ENCODE measurements around the gene CCR7. TPM values are rescaled to one million over a fixed set of nuclear protein-coding genes. Genes with fewer than 3 reads are reported as not detected.

CCR7 gene
- polyA plus RNA-seq, 3 donors = 0.56 to 2.8 (median 1.7) TPM

- WGBS, 3 donors = 43 to 66% (median 53%) methylated on average over 17 to 18 of the region's 18 CpGs
- peak overlapping the region; percentile 96 for H3K27ac ChIP-seq (ENCODE audit: low read depth, low read length)
These were observed 23.3 kb downstream of the CCR7 start for GRCh38 chr17:40541873-40542557.

- 71 to 85% (median 75%) methylated on average over 20 of the region's 20 CpGs for WGBS, 3 donors
- H3K27ac ChIP-seq (ENCODE audit: low read depth, low read length) = peak overlapping the region; percentile 96
These were observed 24.0 kb downstream of the CCR7 start for GRCh38 chr17:40541060-40541872.

- WGBS, 3 donors = 83 to 87% (median 85%) methylated on average over 8 of the region's 8 CpGs
- H3K27ac ChIP-seq (ENCODE audit: low read depth, low read length) = no peak overlapping the region
These were observed 24.8 kb downstream of the CCR7 start for GRCh38 chr17:40540448-40540847.

GRCh38 chr17:40539711-40540411, 25.4 kb downstream of the CCR7 start:
- whole genome bisulfite sequencing, 3 donors = 82 to 91% (median 89%) methylated on average over 9 of the region's 9 CpGs
- no peak overlapping the region for H3K27ac ChIP-seq (ENCODE audit: low read depth, low read length)

GRCh38 chr17:40538936-40539705, 26.2 kb downstream of the CCR7 start:
- peak overlapping the region; percentile 51 for H3K27ac ChIP-seq (ENCODE audit: low read depth, low read length)
- WGBS, 3 donors = 78 to 84% (median 78%) methylated on average over 6 of the region's 6 CpGs

GRCh38 chr17:40538019-40538935, 27.0 kb downstream of the CCR7 start:
- whole genome bisulfite sequencing, 3 donors = 50 to 80% (median 71%) methylated on average over 15 of the region's 15 CpGs
- H3K27ac ChIP-seq (ENCODE audit: low read depth, low read length) = peak overlapping the region; percentile 51

GRCh38 chr17:40536295-40537171, 28.7 kb downstream of the CCR7 start:
- WGBS, 3 donors = 36 to 51% (median 41%) methylated on average over 13 of the region's 13 CpGs
- peak overlapping the region; percentile 77 for H3K27ac ChIP-seq (ENCODE audit: low read depth, low read length)

GRCh38 chr17:40535924-40536294, 29.4 kb downstream of the CCR7 start:
- WGBS, 3 donors = 53 to 66% (median 62%) methylated on average over 3 of the region's 3 CpGs

GRCh38 chr17:40535438-40535837, 29.8 kb downstream of the CCR7 start:
- peak overlapping the region; percentile 77 for H3K27ac ChIP-seq (ENCODE audit: low read depth, low read length)
- 83 to 94% (median 91%) methylated on average over 4 of the region's 4 CpGs for WGBS, 3 donors

More at GRCh38 chr17:40535924-40536294, 29.4 kb downstream of the CCR7 start:
- H3K27ac ChIP-seq (ENCODE audit: low read depth, low read length) = peak overlapping the region; percentile 77

GRCh38 chr17:40534371-40535189, 30.7 kb downstream of the CCR7 start:
- peak overlapping the region; percentile 51 for H3K27ac ChIP-seq (ENCODE audit: low read depth, low read length)
- 75 to 90% (median 85%) methylated on average over 11 of the region's 11 CpGs for WGBS, 3 donors

- no peak overlapping the region for H3K27ac ChIP-seq (ENCODE audit: low read depth, low read length)
- 42 to 71% (median 66%) methylated on average over 4 of the region's 4 CpGs for WGBS, 3 donors
These were observed 31.4 kb downstream of the CCR7 start for GRCh38 chr17:40533896-40534295.

GRCh38 chr17:40532520-40533253, 32.6 kb downstream of the CCR7 start:
- WGBS, 3 donors = 37 to 38% (median 37%) methylated on average over 6 of the region's 6 CpGs

GRCh38 chr17:40531051-40531991, 34.0 kb downstream of the CCR7 start:
- WGBS, 3 donors = 85 to 92% (median 91%) methylated on average over 15 of the region's 15 CpGs
- no peak overlapping the region for H3K27ac ChIP-seq (ENCODE audit: low read depth, low read length)

More at GRCh38 chr17:40532520-40533253, 32.6 kb downstream of the CCR7 start:
- H3K27ac ChIP-seq (ENCODE audit: low read depth, low read length) = peak overlapping the region; percentile 51

GRCh38 chr17:40530531-40530994, 34.7 kb downstream of the CCR7 start:
- WGBS, 3 donors = 88 to 92% (median 91%) methylated on average over 5 of the region's 5 CpGs
- H3K27ac ChIP-seq (ENCODE audit: low read depth, low read length) = no peak overlapping the region
